Measurements from ENCODE around the gene GLI2.

The GLI2 gene

DNA sequence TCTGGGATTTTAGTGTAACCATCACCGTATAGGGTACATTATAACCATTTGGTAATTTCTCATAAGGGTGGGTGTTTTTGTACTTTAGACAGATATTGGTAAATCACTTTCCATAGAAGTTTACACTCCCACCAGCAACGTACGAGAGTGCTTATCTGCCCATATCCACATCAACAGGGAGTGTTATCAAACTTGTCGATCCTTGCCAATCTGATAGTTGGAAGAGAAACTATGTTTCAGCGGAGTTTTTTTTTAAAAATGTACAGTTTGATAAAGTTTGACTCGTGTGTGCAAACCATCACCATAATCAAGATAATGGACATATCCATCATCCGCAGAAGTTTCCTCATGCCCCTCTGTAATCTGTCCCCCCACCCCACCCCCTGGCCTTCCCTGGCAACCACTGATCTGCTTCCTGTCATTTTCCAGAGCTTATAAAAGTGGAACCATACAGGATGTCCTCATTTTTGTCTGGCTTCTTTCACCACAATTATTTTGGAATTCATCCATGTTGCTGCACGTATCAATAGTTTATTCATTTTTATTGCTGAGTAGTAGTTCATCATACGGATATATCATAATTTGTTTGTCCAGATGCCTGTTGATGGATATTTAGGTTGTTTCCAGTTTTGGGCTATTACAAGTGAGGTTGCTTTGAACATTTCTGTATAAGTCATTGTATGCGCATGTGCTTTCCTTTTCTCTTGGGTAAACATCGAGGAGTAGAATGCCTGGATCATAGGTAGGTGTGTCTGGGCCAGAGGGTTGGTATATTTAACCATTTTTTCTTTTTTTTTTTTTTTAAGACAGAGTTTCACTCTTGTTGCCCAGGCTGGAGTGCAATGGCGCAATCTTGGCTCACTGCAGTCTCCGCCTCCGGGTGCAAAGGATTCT lies 18.6 kb downstream of the GLI2 start:
- no peak for DNase-seq (ENCODE audit: low read depth, low spot score)

- no peak for DNase-seq (ENCODE audit: low read depth, low spot score)
Measured at GRCh38 chr2:120758181-120759144, 22.8 kb downstream of the GLI2 start.

- no peak for DNase-seq (ENCODE audit: low read depth, low spot score)
Measured at GRCh38 chr2:120759543-120760331, 24.1 kb downstream of the GLI2 start.

DNA sequence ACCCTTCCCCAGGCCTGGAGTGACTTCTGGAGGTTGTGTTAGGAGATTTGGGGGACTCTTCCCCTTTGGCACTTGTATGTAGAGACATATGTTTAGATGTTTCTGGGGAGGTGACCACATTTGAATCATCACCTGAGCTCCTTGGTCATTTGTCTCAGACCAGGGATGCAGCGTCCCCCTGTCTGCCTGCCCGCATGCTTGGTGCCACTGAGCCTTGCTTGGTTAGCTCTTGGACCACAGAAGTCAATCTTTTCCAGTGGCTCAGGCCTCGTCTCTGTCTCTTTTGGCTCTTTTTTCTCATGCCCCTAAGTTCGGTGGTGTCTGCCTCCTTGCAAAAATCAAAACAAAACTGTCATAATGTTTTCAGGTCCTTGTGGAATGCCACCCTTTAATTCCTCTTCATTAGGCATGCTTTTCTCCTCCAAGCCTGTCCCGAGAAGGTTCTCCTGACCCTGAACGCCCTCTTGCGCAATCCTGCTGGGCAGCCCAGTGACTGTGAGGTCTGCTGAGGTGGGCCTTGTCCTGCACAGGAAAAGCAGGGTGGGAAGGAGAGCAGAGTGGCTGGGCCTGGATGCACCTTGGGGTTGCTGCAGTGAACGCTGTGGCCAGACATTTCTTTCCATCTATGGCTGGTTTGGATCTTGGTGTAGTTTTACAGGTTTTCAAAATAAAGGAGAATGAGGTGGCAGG lies 24.9 kb downstream of the GLI2 start:
- no peak for DNase-seq (ENCODE audit: low read depth, low spot score)

DNA sequence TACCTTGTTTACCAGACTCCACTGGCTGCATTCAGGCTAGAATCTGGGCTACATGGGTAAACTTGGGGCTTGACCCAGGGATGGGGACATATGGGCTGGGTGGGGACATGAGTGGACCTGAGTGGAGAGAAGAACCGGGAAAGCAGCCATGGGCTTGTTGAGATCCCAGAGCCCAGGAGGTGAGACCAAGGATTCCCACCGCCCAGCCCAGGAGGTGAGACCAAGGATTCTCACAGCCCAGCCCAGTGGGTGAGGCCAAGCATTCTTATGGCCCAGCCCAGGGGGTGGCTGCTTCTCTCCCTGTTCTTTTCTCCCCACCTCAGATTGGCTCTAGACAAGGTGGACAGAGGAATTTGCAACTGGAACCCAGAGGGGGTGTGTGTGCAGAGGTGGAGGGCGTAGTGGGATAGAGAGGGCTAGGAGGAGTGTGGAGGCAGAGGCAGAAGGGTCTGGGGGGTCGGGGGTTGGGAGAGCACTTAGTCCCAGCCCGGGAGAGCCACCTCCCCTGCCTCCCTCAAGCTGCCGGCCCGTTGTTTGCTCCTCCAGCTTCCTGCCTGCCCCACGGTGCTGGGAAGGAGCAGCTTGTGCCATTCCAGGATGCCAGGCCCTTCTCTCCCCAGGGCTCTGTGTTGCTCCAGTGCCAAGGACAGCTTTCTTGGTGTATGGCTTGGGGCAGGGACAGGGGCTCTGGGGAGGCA lies 25.6 kb downstream of the GLI2 start:
- no peak for DNase-seq (ENCODE audit: low read depth, low spot score)

DNA sequence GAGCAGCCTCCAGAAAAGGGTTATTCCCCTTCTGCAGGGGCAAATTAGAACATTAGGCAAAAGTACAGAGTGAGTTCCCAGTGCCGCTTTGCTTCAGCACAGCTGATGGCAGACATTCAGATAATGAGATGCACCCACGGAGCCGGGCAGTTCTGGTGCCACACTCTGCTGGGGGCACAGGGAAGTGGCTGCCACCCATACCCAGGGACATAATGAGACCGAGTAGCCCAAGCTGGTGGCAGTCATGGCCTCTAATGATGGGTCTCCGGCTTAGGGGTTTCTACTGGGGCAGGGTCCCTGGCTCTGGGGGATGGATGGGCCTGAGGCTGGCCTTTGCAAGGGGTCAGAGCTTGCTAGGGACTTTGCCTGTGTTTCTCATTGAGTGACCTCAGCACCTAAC lies 26.2 kb downstream of the GLI2 start:
- DNase-seq (ENCODE audit: low read depth, low spot score), result no peak

GRCh38 chr2:120762341-120763061 lies 26.8 kb downstream of the GLI2 start:
- DNase-seq (ENCODE audit: low read depth, low spot score), result no peak

DNA sequence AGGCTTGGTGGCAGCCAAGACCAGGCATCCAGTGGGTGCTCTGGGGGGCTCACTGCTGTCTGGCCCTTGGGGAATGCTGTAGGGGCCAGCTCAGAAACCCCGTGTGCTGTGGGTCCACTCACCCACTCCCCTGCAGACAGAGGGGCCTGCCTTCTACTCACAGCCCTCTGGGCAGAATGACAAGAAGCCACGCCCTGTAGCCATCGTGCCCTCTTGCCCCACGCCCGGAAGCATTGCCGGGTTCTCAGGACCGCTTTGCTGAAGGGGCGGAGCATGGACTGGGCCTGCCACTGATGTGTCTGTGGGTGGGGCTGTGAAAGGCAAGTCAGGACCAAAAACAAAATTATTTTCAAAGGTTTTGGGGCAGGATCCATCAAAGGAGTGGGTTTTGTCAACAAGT lies 27.8 kb downstream of the GLI2 start:
- DNase-seq (ENCODE audit: low read depth, low spot score), result no peak

GRCh38 chr2:120763931-120764330 lies 28.3 kb downstream of the GLI2 start:
- DNase-seq (ENCODE audit: low read depth, low spot score), result no peak

DNA sequence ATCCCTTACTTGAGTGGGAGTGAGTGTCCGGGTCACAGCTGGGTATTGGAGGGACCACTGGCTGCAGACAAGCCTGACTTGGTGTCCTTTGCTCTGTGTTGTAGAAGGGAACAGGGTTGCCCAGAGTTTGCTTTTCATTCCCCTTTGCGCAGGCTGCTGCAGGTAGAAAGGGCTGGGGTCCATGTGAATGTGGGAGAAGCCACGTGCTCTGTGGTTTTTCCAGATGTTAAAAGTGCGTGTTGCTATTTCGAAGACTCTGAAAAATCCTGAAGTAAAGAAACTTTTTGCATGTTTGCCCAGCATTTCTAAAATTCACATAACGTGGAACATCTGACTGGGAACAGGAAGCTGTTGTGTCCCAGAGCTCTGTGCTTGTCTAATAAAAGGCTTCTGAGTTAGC lies 28.8 kb downstream of the GLI2 start:
- DNase-seq (ENCODE audit: low read depth, low spot score), result no peak

DNA sequence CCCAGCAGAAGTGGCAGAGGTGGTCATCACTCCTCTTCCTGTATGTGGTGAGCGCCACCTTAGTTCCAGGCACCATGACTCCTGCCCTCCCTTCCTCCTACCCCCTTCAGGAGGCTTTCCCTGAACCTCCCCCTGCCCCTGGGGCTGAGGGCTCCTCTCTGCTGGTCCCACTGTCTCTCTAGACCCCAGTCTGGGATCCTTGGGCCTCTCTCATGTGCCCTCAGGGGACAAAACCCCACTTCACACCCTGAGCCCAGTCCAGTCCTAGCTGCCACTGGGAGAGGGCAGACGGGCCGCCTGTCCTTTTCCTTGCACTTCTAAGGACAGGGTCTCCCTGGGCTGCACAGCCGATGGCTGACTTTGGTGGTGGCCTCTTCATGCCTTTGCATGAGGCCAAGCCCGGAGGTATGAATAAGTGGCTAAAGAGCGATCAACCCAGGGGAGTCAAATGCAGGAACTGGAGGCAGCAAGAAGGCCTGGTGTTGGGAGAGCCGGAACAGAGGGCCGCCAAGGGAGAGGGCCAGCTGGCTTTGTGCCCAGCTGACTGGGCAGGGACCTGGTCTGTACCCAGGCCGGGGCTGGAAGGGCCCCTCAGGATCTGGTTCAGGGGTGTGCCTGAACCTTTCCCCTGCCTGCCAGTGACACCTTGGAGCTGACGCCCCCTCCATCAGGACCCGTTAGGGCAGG lies 29.5 kb downstream of the GLI2 start:
- no peak for DNase-seq (ENCODE audit: low read depth, low spot score)

DNA sequence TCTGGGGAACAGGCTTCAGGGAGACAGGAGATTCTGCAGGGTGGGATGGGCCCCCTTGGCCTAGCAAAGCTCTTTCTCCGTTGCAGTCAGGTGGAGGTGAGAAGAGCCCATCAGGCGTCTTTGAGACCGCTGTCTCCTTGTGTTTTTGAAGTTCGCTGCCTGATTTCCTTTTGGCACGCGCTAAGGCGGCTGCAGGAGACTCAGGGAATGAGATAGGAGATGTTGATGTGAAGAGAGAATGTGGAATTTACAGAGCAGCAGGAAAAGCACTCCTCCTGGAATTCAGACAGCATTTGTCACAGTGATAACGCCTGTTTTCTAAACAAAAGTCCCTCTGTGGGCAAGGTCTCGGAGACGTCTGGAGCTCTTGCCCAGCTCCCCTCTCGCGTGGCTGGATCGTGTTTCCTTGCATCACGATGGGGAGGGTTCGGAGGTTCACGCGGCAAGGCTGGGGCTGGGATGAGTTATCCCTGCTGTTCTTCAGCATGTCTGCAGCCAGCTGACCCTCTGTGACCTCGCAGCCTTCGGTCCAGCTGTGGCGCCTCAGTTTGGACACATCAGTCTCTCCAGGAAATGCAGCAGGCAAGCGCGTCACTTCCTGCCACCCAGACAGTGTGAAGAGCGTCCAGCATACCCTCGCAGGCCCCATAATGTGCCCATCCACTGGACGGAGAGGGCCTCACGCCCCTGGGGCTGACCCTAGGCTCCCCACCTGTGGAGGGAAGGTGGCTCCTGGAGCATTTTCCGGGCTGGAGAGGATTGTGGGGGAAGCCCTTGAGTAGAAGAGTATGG lies 30.2 kb downstream of the GLI2 start:
- no peak for DNase-seq (ENCODE audit: low read depth, low spot score)

DNA sequence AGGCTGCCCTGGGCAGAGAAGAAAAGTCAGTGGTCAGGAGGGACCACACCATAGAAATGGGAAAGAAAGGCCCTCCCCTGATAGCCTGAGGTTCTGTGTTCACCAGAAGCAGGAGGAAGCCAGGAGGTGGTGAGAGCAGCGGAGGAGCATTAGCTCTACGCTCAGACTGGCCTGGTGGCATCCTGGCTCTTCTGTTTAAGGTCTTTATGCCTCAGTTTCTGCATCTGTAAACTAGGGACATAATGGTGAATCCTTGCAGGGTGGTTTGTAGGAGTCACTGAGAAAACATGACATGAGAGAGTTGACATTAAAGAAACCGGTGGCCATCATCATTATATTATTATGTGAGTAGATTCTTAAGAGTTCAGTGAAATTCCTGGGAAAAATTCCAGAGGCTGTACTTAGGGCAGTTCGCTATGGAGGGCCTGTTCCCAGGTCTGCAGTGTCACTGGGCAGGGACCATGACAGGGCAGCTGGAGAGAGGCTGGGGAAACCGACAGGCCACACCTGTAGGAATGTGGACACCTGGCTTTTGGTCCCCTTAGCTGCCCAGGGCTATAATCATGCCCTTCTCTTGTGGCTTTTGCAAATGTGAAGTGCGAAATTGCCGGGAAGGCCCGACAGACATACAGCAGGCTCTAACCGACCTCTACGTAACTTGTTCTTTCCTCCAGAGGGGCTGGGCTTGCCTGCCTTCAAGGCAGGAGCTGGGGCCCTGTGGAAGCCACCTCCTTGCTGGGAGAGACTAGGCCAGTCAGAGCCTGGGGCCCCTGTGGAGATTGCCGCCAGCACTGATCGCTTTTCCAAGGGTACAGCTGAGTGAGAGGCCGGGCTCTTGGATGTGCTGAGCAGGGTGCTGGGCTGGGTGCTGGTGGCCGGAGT lies 31.0 kb downstream of the GLI2 start:
- DNase-seq (ENCODE audit: low read depth, low spot score), result no peak

DNA sequence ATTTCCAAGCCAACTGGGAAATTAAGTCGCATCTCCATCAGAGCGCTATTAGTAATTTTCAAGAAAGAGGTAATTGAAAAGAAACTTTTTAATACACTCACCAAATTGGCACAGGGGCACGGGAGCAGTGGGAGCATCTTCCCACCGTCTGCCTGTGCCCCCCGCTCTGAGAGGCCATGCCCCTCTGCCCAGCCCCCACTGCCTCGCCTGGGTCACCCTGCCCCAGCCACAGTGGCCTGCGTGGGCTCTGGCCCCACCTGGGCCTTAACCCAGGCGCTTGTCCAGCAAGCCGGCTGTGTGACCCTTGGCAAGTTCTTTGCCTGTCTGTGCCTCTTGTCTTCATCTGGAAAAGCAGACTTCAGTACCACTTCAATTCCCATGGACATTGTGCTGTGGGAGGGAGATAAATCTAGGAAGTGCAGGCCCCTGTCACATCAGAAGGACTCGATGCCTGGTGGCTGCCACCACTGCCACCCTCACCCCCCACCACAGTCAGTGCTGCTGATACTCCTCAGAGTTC lies 31.9 kb downstream of the GLI2 start:
- DNase-seq (ENCODE audit: low read depth, low spot score), result no peak

DNA sequence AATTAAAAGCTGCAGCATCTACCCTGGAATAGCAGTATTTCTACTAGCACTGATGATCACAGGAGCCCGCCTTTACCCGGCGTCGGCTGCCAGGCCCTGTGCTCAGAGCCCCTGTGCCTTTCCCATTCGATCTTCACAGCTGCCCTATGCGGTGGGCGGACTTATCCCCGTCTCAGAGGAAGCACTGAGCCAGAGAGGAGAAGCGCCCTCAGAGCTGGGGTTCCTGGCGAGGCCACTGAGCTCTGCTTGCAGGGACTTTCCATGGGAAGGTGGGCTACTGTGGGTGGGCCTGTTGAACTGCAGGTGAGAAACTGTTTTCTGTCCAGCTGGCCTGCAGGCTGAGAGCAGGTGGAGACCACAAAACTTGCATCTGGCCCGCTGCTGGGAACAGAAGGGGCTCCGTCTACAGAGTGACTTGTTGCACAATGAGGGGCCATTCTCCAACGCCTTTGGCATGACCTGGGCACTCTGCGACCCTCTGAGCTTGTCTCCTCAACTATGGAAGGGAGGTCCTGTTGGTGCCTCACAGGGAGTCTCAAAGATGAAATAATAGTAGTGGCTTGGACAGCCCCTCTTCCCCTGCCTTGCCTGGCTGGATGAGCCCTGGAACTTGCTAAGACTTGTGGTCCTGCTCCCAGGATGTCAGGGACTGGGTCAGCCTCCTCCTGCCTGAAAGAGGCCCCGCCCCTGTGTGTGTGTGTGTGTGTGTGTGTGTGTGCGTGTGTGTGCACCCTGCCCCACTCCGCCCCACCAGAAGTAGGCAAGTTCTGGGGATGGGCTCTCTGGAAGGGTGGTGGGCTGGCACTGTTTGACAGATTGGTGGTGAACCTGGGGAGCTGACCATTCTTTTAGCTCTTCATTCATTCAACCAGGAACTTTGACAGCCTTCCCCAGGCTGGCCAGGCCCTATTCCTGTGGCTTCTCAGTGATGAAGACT lies 32.7 kb downstream of the GLI2 start:
- no peak for DNase-seq (ENCODE audit: low read depth, low spot score)

Measured in activated naive CD8-positive, alpha-beta T cell treated with anti-CD3 and anti-CD28 coated beads, Interleukin-2, amount 50 U/mL, for 16 hours (primary cell).